Kidney (tissue), 14 donors: Measurements from ENCODE around the gene MFSD12. TPM values are rescaled to one million over a fixed set of nuclear protein-coding genes. Genes with fewer than 3 reads are reported as not detected.
"Not testable (repeated sequence)": the region's sequence is repeated elsewhere in the genome, so short reads cannot be mapped to it uniquely, and the experiment has no call there.

Experiments
- DNase-seq, 5 donors: peaks; one replicate each; pipeline ENCODE4 v3.0.0-alpha.2; 2013 to 2020
- FAIRE-seq: peaks from 2 replicates; lab custom pipeline; 2012; peaks lifted over from hg19 to GRCh38; lab: Jason Lieb, UNC
- H3K27ac ChIP-seq, 2 donors: one replicate each; pipeline ENCODE4 v1.7.0; 2013; ENCODE audit warnings: low read depth in 2 of 2, low read length in 2 of 2, inconsistent platforms in 1 of 2
- H3K27me3 ChIP-seq: one replicate; pipeline ENCODE4 v1.7.1; 2013; ENCODE audit warnings: low read length, inconsistent platforms; ENCODE audit not compliant: control insufficient read depth, insufficient read depth
- H3K36me3 ChIP-seq, 3 donors: one replicate each; pipeline versions ENCODE4 v1.7.0 to v1.7.1; 2013; ENCODE audit warnings: low read length in 3 of 3, control low read depth in 1 of 3, inconsistent platforms in 1 of 3; ENCODE audit not compliant: insufficient read depth in 3 of 3, control insufficient read depth in 2 of 3
- H3K4me1 ChIP-seq, 3 donors: one replicate each; pipeline versions ENCODE4 v1.7.0 to v1.7.1; 2013; ENCODE audit warnings: low read length in 3 of 3, inconsistent platforms in 1 of 3, low read depth in 1 of 3; ENCODE audit not compliant: control insufficient read depth in 2 of 3, insufficient read depth in 2 of 3
- H3K4me3 ChIP-seq, 3 donors: one replicate each; pipeline versions ENCODE4 v1.7.0 to v1.8.1; 2013; ENCODE audit warnings: low read length in 3 of 3, control low read depth in 1 of 3, inconsistent platforms in 1 of 3
- H3K9ac ChIP-seq, 3 donors: one replicate each; pipeline versions ENCODE4 v1.7.0 to v1.7.1; 2013; ENCODE audit warnings: low read length in 3 of 3, control low read depth in 1 of 3, inconsistent platforms in 1 of 3
- H3K9me3 ChIP-seq, 3 donors: one replicate each; pipeline versions ENCODE4 v1.7.0 to v1.7.1; 2013; ENCODE audit warnings: low read length in 3 of 3, control low read depth in 1 of 3, inconsistent platforms in 1 of 3; ENCODE audit not compliant: control insufficient read depth in 2 of 3, insufficient read depth in 1 of 3
- CTCF ChIP-seq: IDR thresholded peaks from 3 replicates; pipeline ENCODE4 v1.5.1; 2012; ENCODE audit warnings: mild to moderate bottlenecking, moderate library complexity, borderline replicate concordance; ENCODE audit not compliant: insufficient read depth; ENCODE audit errors: extremely low read depth
- intact Hi-C: fragments of 100-400 bp; cut with DNase I; formaldehyde crosslinking; loops from one replicate; pipeline ENCODE4 v1.11.1; 2022
- polyA plus RNA-seq: library from polyadenylated mRNA; stranded (reverse); fragments of 350-450 nt; fragmentation: Illumina TruSeq; extraction: RNeasy Lipid Tissue Mini Kit (QIAGEN cat#74804); gene quantifications from one replicate; pipeline ENCODE4 v1.2.3, GENCODE V29; 2014; ENCODE audit warnings: low read depth, low replicate concordance; ENCODE audit not compliant: insufficient read depth
- total RNA-seq: library from RNA; stranded (reverse); fragmentation: NEBNext Ultra II Directional; extraction: Animal tissue kit (Norgen Biotek cat#: 25700); gene quantifications from one replicate; pipeline ENCODE4 v1.2.1, GENCODE V29; 2021
- donor health status: control.
- donor health status: control.
- donor health status: control.
- donor health status: control.
- donor health status: control.
- donor health status: DM: yes; HTN: yes; CAD: no.
- donor health status: Normal renal cell carcinoma (clear cell type).

MFSD12 gene
- total and polyA plus RNA-seq, 2 donors from 2014 or later: 113 to 124 TPM

DNA sequence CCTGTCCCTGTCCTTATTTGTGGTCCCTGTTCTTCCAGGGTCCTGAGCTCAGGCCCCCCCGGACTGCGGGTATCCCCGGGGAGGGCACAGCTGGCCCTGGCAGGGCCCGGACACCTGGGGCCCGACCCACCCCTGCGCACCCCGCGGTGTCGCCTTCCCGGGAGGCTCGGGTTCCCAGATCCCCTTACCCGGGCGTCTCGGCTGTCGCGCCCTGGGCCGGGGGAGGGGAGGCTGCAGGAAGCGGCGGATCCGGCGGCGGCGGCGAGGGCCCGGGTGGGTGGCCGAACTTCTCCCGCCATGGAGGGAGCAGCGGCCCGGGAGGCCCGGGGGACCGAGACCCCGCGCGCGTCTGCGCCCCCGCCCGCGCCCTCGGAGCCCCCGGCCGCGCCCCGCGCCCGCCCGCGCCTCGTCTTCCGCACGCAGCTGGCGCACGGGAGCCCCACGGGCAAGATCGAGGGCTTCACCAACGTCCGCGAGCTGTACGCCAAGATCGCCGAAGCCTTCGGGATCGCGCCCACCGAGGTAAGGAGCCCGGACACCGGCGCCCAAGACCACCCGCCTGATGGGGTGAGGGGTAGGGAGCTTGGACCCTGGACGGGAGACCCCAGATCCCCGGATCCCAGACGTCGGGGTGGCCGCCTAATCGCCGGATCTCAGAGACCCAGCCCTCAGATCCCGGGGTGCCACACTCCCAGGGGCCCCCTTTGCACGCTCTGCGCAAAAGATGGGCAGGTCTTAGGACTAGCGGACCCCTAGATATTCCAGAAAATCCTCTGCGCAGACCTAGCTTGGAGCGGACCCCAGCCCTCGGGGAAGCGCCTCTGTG is 28.1 kb upstream of the MFSD12 start, which contains the start of gene GIPC3:
Gene GIPC3 (plus strand): TSS at position 178 of the 826 bp plus-strand sequence. CDS start 120 bp downstream, at position 298.
- no peak for DNase-seq
- Histone ChIP-seq H3K9me3 (no peaks in the 10 kb centered on the region), H3K27ac (peak within 1 kb of the TSS in 1 of 2 donors; percentile 60), H3K9ac (peak within 1 kb of the TSS in 2 of 3 donors; percentile 16 to 34), H3K4me3 (peak within 1 kb of the TSS in 1 of 3 donors; percentile 49), H3K36me3 (no peaks in the 10 kb centered on the region), H3K4me1 (no peaks in the 10 kb centered on the region), H3K27me3 (no peaks in the 10 kb centered on the region)
- no peak for TF ChIP-seq CTCF
- intact Hi-C loops: no loop called here
- FAIRE-seq: no peak

DNA sequence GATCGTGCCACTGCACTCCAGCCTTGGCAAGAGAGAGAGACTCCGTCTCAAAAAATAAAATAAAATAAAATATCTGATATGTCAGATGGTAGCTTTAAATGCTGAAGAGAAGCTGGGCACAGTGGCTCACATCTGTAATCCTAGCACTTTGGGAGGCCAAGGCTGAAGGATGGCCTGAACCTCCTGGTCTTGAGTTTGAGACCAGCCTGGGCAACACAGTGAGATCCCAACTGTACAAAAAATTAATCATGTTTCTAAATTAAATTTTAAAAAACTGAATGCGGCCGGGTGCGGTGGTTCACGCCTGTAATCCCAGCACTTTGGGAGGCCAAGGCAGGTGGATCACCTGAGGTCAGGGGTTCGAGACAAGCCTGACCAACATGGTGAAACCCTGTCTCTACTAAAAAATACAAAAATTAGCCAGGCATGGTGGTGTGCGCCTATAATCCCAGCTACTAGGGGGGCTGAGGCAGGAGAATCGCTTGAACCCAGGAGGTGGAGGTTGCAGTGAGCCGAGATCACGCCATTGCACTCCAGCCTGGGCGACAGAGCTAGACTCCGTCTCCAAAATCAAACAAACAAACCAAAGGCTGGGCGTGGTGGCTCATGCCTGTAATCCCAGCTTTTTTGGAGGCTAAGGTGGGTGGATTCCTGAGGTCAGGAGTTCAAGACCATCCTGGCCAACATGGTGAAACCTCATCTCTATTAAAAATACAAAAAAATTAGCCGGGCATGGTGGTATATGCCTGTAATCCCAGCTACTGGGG is 26.8 kb upstream of the MFSD12 start:
- DNase-seq, H3K4me1 ChIP-seq, H3K4me3 ChIP-seq, H3K9me3 ChIP-seq, H3K27ac ChIP-seq, H3K9ac ChIP-seq, H3K36me3 ChIP-seq, intact Hi-C loops, H3K27me3 ChIP-seq, FAIRE-seq: not testable (repeated sequence)

- intact Hi-C loops, H3K9ac ChIP-seq, H3K4me3 ChIP-seq, H3K27me3 ChIP-seq, H3K4me1 ChIP-seq, H3K9me3 ChIP-seq, DNase-seq, H3K36me3 ChIP-seq, H3K27ac ChIP-seq, FAIRE-seq: not testable (repeated sequence)
Observed at GRCh38 chr19:3581792-3582191, 24.4 kb upstream of the MFSD12 start.

GRCh38 chr19:3580156-3580934 is 23.0 kb upstream of the MFSD12 start:
- H3K36me3 ChIP-seq: peaks cover 0 to 1% (median 0%) of the 10 kb centered on the region in 3 donors
- H3K27me3 ChIP-seq: no peaks in the 10 kb centered on the region
- no peak for TF ChIP-seq CTCF
- peak overlapping the region in 1 of 2 donors; percentile 28 for H3K27ac ChIP-seq
- H3K4me1 ChIP-seq: no peaks in the 10 kb centered on the region
- no peak overlapping the region for H3K4me3 ChIP-seq
- H3K9ac ChIP-seq: no peak overlapping the region
- intact Hi-C loops: no loop called here
- no peak for DNase-seq
- FAIRE-seq: no peak
- no peaks in the 10 kb centered on the region for H3K9me3 ChIP-seq
